ENCODE data around the gene SDF2.
"Not testable (repeated sequence)": the region's sequence is repeated elsewhere in the genome, so short reads cannot be mapped to it uniquely, and the experiment has no call there.

The SDF2 gene

GRCh38 chr17:28615260-28615940, 46.3 kb downstream of the SDF2 start:
- H3K4me3 ChIP-seq (ENCODE audit: low read depth, low read length): no peak overlapping the region
- TF ChIP-seq, protein P1, sequence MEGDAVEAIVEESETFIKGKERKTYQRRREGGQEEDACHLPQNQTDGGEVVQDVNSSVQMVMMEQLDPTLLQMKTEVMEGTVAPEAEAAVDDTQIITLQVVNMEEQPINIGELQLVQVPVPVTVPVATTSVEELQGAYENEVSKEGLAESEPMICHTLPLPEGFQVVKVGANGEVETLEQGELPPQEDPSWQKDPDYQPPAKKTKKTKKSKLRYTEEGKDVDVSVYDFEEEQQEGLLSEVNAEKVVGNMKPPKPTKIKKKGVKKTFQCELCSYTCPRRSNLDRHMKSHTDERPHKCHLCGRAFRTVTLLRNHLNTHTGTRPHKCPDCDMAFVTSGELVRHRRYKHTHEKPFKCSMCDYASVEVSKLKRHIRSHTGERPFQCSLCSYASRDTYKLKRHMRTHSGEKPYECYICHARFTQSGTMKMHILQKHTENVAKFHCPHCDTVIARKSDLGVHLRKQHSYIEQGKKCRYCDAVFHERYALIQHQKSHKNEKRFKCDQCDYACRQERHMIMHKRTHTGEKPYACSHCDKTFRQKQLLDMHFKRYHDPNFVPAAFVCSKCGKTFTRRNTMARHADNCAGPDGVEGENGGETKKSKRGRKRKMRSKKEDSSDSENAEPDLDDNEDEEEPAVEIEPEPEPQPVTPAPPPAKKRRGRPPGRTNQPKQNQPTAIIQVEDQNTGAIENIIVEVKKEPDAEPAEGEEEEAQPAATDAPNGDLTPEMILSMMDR (conservative IDR thresholded peaks at IDR 0.05; ENCODE audit: low read depth, low read length): no peak
- no peak for DNase-seq (ENCODE audit: low read depth)

- TF ChIP-seq, protein P1 (conservative IDR thresholded peaks at IDR 0.05; ENCODE audit: low read depth, low read length): no peak
- no peak for DNase-seq (ENCODE audit: low read depth)
- H3K4me3 ChIP-seq (ENCODE audit: low read depth, low read length): no peak within 1 kb of the TSS
Observed at GRCh38 chr17:28613931-28614381, 47.8 kb downstream of the SDF2 start, which contains the start of gene RSKR. Gene RSKR, minus strand, starts transcription at chr17:28614185. Its CDS starts 24 bp downstream, at chr17:28614161.

- DNase-seq (ENCODE audit: low read depth): peak; percentile 70
- TF ChIP-seq, protein P1 (conservative IDR thresholded peaks at IDR 0.05; ENCODE audit: low read depth, low read length): peak; percentile 86
- H3K4me3 ChIP-seq (ENCODE audit: low read depth, low read length): no peak overlapping the region
Observed at GRCh38 chr17:28612936-28613872, 48.5 kb downstream of the SDF2 start.

DNA sequence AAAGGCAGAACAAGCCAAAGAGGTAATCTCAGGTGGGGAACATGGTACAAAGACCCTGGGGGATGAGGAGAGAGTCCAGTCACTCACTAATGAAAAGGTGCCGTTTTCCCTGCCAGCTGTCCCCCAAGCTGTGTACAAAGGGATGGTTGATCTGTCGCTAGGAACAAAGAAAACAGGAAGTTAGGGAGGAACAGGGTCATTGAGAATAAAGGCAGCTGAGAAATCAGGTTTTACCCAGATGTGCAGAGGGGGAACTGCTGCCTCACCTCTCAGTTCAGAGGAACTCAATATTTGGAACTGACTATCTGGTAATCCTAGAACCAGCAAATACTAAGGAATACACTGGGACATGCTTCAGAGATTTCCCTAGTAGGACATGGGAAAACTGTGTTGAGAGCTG, 49.2 kb downstream of the SDF2 start:
- TF ChIP-seq, protein P1 (conservative IDR thresholded peaks at IDR 0.05; ENCODE audit: low read depth, low read length): no peak
- no peak overlapping the region for H3K4me3 ChIP-seq (ENCODE audit: low read depth, low read length)
- no peak for DNase-seq (ENCODE audit: low read depth)

GRCh38 chr17:28610376-28610775, 51.3 kb downstream of the SDF2 start:
- TF ChIP-seq, protein P1 (conservative IDR thresholded peaks at IDR 0.05; ENCODE audit: low read depth, low read length): no peak
- H3K4me3 ChIP-seq (ENCODE audit: low read depth, low read length): no peak overlapping the region
- DNase-seq (ENCODE audit: low read depth): no peak

GRCh38 chr17:28604031-28604430, 57.7 kb downstream of the SDF2 start:
- H3K4me3 ChIP-seq (ENCODE audit: low read depth, low read length); DNase-seq (ENCODE audit: low read depth): not testable (repeated sequence)

All from choroid plexus epithelial cell (primary cell).